HG02798 (cell line): Measurements from ENCODE around the gene ABHD16B.
"Not testable (repeated sequence)": the region's sequence is repeated elsewhere in the genome, so short reads cannot be mapped to it uniquely, and the experiment has no call there.

Experiments
- ATAC-seq: cut with Tn5 transposase; IDR thresholded peaks from one replicate; pipeline ENCODE4 v1.9.1; 2021; ENCODE audit warnings: mild to moderate bottlenecking; ENCODE audit not compliant: unreplicated experiment, poor library complexity

Gene ABHD16B

GRCh38 chr20:63833776-63834490 is 27.4 kb upstream of the ABHD16B start:
- no peak for ATAC-seq

GRCh38 chr20:63834491-63834880 is 26.8 kb upstream of the ABHD16B start:
- ATAC-seq: no peak

- ATAC-seq: no peak
Measured at GRCh38 chr20:63835021-63835858, 26.1 kb upstream of the ABHD16B start.

GRCh38 chr20:63836458-63837344 is 24.6 kb upstream of the ABHD16B start:
- ATAC-seq: no peak

- no peak for ATAC-seq
Measured at GRCh38 chr20:63837479-63837878, 23.8 kb upstream of the ABHD16B start.

- no peak for ATAC-seq
Measured at GRCh38 chr20:63839620-63840019, 21.7 kb upstream of the ABHD16B start.

- no peak for ATAC-seq
Measured at GRCh38 chr20:63840405-63840828, 20.9 kb upstream of the ABHD16B start.

GRCh38 chr20:63842258-63842657 is 19.0 kb upstream of the ABHD16B start:
- no peak for ATAC-seq

- no peak for ATAC-seq
Measured at GRCh38 chr20:63843222-63843621, 18.1 kb upstream of the ABHD16B start.

- no peak for ATAC-seq
Measured at GRCh38 chr20:63843778-63844177, 17.5 kb upstream of the ABHD16B start.

GRCh38 chr20:63844511-63844991 is 16.7 kb upstream of the ABHD16B start:
- no peak for ATAC-seq

GRCh38 chr20:63846128-63846771 is 15.0 kb upstream of the ABHD16B start:
- ATAC-seq: no peak

- no peak for ATAC-seq
Measured at GRCh38 chr20:63846888-63847236, 14.4 kb upstream of the ABHD16B start.

GRCh38 chr20:63847237-63848002 is 13.9 kb upstream of the ABHD16B start:
- ATAC-seq: no peak

GRCh38 chr20:63848003-63848911 is 13.0 kb upstream of the ABHD16B start:
- ATAC-seq: no peak

- ATAC-seq: peak; percentile 85
Measured at GRCh38 chr20:63850689-63851547, 10.4 kb upstream of the ABHD16B start.

- ATAC-seq: not testable (repeated sequence)
Measured at GRCh38 chr20:63851548-63851943, 9.8 kb upstream of the ABHD16B start.

- not testable (repeated sequence) for ATAC-seq
Measured at GRCh38 chr20:63853733-63854068, 7.6 kb upstream of the ABHD16B start.
